Right ventricle myocardium inferior (tissue), 1 donor: ENCODE measurements around the gene CFL2. TPM values are rescaled to one million over a fixed set of nuclear protein-coding genes. Genes with fewer than 3 reads are reported as not detected.
"Not testable (repeated sequence)": the region's sequence is repeated elsewhere in the genome, so short reads cannot be mapped to it uniquely, and the experiment has no call there.

Experiments used
- ATAC-seq: fragments of 200-7000 bp; cut with Tn5 transposase; one replicate; pipeline ENCODE4 v1.9.1; 2020; ENCODE audit warnings: mild to moderate bottlenecking, moderate library complexity
- DNase-seq: peaks from one replicate; pipeline ENCODE4 v3.0.0; 2021; ENCODE audit errors: missing footprints
- intact Hi-C: fragments of 100-400 bp; cut with DNase I; formaldehyde crosslinking; loops from one replicate; pipeline ENCODE4 v1.11.0; 2022
- total RNA-seq: library from RNA; stranded (reverse); fragmentation: NEBNext Ultra II Directional; extraction: Animal tissue kit (Norgen Biotek cat#: 25700); gene quantifications from one replicate; pipeline ENCODE4 v1.2.1, GENCODE V29; 2021
- donor health status: DM: no; HTN: yes; CAD: no; lungs with severe emphysema.

CFL2 gene
- total RNA-seq, 1 donor from 2014 or later, result 547 TPM

DNA sequence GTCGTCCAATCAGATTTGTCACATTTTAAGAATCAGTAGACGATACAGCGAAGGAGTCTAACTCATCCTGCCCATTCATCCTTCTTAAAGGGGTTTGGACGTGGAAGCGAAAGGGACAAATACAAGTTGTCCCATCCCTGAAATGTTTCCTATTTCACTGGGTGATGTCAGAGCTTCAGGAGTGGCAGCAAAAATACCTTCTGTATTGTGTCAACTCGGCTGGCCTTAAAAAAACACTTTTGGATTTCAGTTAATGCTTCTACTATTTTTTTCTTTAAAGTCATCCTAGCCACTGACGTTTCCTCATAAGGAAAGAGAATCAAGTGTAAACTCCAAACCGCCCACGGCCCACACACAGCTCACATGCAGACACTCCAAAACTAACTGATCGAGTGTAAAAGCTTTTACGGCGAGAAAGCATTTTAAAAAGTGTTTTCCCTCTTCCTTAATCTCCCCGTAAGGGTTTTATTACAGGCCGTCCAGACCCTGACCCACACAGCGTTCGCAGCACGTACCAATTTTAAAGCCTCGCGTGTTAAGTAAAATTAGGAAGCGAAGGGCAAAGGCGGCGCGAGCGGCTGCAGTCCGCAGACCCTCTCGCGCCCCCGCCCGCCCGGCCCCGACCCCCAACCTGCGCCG, 593 bp downstream of the CFL2 start:
- DNase-seq (no peak), ATAC-seq (peak; percentile 46)
- intact Hi-C loops, result loop anchor here (2.0 to 5.0 kb wide), 2 partner anchors 85 to 159 kb away; no protein-coding TSS in a partner anchor

DNA sequence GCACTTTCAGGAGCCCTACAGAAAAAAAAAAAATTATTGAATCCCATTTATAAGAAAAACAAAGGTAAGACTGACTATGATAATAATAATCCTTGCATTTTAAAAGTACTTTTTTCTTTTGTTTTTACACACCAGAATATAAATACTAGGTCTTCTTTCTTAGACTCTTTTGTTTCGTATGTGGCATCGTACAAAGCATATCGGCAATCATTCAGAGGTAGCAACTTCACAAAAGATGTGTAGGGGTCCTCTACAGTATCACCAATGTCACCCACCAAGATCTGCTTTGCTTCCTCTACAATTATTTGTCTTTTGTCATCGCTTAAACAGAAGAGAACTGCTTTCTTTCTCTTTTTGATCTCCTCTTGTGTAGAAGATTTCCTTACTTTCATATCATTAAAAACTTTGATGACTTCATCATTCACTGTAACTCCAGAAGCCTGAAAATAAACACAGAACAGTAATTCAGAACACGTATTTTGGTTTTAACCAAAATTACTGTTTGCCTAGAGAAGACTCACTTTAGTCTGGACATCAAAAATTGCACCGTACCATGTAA, 1.2 kb downstream of the CFL2 start:
- intact Hi-C loops, result loop anchor here (5.0 kb wide), 1 partner anchor 159 kb away; no protein-coding TSS in a partner anchor
- no peak for ATAC-seq

DNA sequence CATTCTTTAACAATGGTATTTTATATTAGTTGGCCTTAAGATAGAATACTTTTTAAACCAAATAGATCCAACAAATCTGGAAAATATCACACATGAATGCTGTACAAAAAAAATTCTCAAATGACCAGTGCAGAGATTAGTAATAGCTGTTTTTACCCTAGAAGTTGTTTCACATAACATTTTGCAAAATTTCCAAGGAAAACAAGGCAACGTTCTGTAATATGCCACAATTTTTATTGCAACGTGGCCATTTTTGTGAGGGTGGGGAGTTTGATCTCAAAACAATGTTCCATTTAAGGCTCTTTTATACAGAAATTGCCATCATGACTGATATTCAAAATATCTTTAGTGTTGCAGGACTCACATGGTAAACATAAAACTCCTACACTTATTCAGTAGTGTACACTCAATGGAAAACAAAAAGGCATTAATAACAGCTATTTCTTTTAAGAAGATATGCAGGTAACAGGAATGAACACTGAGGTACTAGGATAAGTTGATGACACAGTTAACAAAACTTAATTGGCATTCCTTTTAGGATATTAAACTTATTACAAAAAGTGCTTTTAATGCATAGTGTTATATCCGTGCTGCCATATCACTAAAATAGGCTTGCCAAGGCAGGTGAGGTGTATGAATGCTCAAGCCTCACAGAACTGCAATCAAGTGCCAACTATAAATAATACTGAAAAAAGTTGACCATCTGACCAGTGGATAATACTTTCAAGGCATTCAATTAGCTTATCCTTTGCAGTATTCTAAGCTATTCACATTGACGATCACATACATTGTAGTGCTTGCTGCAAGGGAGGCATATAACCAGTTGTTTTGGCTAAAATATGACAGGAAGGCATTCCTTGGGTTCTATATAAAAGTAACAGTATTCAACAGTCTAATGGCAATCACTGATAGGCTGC, 2.3 kb downstream of the CFL2 start:
- ATAC-seq, result no peak
- intact Hi-C loops, result loop anchor here (5.0 kb wide), 1 partner anchor 160 kb away; no protein-coding TSS in a partner anchor

More for the DNA sequence above, 1.2 kb downstream of the CFL2 start:
- DNase-seq, result no peak

DNA sequence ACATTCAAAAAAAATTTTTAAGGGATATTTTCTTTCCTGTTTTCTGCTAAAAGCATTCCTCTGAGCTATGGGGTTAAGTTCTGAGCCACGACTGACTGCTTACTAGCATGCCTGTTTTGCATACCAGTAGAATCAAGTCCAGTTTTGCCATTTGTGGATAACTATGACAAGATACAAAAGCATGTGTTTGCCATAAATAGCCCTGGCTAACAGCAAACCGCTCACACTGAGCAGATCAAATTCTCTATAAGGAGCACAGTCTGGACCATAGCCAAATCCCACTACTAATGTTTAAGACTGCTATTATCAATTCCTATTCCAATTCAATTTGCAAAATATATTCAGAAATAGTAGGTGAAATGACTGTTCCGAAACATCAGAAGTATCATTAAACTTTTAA, 3.2 kb downstream of the CFL2 start:
- ATAC-seq, result peak; percentile 25
- no peak for DNase-seq
- intact Hi-C loops, result loop anchor here (5.0 kb wide), 1 partner anchor 161 kb away; no protein-coding TSS in a partner anchor

More for the DNA sequence above, 2.3 kb downstream of the CFL2 start:
- no peak for DNase-seq

DNA sequence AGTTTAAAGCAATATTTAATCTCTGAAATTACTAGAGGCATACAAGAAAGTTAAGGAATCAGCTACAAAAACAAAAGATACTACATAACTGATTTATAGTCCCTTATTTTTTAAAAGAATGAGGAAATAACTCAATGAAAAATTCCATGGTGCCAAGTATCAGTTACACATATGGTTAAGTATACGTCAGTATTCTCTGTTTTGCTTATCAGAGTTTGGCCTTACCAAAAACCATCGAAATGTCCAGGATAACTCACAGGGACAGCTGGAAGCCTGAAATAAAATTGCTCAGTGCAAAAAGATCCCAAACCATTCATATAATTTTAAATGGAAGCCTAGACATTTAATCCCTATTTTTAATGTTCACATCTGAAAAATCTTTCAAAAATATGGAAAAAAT, 3.6 kb downstream of the CFL2 start:
- intact Hi-C loops, result loop anchor here (5.0 kb wide), 1 partner anchor 162 kb away; no protein-coding TSS in a partner anchor
- DNase-seq (no peak), ATAC-seq (no peak)

DNA sequence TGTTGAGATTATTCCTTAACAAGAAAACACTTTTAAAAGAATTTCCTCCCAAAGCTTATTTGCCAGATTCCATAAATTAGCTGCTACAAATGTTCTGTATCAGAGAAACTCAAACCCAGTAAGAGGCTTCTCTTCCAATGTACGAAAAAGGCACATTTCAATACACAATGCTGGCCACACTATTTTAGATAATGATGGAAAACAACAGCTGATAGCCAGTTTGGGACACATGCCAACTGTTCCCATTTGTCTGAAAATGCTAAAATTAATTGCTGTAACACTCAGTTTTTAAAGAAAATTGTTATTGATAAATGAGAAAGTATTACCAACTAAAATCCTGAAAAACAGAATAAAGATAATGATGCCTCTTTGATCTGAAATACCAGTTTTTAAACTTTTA, 4.4 kb downstream of the CFL2 start:
- no peak for ATAC-seq
- intact Hi-C loops, result loop anchor here (5.0 kb wide), 1 partner anchor 162 kb away; no protein-coding TSS in a partner anchor
- no peak for DNase-seq

DNA sequence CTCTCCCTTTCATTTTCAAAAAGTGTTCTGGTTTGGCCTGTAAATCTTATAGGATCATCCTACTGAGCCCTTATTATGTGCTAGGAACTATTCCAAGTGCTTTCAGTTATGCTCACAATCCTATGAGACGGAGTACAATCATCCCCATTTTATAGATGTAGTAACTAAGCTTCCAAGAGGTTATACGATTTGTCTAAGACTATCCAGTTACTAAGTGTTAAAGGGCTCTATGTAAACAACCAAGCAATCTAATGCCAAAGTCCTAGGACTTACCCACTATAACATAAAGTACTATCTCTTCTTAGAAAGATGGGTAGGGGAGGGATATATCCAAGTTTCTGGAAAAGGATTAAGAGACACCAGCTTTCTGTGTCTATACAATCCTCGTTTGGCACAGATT, 6.7 kb downstream of the CFL2 start:
- no peak for ATAC-seq
- intact Hi-C loops, result no loop called here
- no peak for DNase-seq

DNA sequence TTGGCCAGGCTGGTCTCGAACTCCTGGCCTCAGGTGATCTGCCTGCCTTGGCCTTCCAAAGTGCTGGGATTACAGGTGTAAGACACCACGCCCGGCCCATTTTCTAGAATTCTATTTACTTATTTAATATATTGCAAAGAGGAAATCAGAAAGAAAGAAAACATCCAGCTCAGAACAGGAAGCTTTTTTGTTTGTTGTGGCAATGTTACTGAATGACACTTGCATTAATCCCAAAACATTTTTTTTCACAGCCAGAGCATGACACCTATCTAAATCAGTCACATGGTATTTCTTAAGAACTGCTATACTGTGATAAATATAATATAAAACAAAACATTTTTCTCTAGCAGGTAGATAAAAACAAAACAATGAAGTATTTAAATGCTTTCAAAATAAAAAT, 12.6 kb downstream of the CFL2 start:
- intact Hi-C loops, result no loop called here

DNA sequence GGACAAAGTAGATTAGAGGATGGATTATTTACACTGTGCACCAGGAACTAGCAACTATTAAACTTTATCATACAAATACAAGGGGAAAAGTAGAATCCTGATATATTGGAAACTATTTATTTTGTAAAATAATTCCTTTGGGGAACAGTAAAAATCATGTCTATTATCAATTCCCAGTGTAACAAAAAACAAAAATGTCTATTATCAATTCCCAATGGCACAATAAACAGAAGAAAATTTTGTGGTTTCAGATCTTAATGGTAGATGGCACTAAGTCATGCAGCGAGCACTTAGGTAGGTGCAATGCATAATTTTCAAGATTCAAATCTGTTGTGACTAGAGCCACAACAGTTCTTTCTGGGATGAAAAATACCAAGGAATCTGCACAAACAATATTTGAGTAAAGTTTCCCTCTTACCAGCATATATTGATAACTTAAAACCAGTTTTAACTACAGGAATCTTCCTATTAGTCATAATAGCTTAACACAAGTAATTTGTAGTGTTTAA, 13.7 kb downstream of the CFL2 start:
- intact Hi-C loops, result no loop called here
- no peak for ATAC-seq

More for the DNA sequence above, 12.6 kb downstream of the CFL2 start:
- no peak for DNase-seq
- no peak for ATAC-seq

DNA sequence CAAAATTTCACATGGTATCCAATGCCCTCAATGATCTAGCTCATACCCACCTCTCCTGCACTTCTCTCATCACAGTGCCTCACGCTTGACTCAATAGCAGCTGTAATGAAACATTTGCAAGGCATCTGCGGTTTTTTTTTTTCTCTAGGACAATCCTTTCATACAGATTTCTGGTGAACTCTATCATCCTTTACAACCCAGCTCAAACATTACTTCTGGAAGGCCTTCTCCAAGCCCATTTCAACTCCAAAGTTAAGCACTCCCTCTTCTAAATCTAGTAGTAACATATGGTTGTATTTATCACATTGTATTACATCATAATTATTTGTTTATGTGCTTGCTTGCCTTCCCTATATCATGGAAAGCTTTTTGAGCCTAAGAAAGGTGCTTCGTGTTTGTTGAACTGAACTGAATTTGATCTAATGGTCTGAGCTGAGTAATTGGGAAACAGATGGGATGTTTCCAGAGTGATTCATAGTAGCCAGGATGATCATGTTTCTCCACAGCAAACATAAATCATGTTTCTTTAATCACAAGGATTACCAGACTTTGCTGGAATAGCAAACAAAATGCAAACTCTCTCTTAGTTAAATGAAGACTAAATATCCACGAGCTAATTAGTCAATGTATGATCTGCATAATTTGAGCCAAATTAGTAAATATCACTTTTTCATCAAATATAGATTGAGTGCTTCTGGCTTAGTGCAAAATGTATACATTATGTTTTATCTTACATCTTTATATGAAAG, 14.3 kb downstream of the CFL2 start:
- intact Hi-C loops, result no loop called here
- ATAC-seq (no peak), DNase-seq (no peak)

More for the DNA sequence above, 13.7 kb downstream of the CFL2 start:
- DNase-seq, result no peak

DNA sequence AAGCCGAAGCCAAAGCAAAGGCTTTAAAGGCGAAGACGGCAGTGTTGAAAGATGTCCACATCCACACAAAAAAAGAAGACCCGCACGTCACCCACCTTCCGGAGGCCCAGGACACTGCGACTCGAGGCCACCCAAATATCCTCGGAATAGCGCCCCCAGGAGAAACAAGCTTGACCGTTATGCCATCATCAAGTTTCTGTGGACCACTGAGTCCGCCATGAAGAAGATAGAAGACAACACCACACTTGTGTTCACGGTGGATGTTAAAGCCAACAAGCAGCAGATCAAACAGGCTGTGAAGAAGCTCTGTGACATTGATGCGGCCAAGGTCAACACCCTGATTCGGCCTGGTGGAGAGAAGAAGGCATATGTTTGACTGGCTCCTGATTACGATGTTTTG, 20.2 kb downstream of the CFL2 start:
- DNase-seq, intact Hi-C loops, ATAC-seq: not testable (repeated sequence)

DNA sequence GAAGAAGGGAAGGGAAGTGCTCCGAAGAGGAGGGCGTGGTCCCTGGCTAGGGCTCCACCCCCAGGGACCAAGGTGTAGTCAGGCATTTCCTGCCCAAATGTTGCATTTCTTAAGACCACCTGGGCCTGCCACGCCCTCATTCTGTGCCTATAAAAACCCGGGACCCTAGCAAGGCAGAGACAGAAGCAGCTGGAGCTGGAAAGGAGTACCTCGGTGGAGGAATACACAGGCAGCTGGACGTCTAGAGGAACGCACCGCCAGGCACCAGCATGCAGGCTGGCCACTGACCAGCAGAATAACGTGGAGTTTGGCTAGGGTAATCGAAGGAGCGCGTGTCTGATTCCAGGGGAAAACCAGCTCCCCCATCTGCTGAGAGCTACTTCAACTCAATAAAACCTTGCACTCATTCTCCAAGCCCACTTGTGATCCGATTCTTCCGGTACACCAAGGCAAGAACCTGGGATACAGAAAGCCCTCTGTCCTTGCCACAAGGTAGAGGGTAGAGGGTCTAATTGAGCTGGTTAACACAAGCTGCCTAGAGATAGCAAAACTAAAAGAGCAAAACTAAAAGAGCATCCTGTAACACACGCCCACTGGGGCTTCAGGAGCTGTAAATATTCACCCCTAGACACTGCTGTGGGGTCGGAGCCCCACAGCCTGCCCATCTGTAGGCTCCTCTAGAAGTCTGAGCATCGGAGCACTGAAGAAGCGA, 21.0 kb downstream of the CFL2 start:
- no peak for DNase-seq
- intact Hi-C loops, result no loop called here
- ATAC-seq, result peak; percentile 77

DNA sequence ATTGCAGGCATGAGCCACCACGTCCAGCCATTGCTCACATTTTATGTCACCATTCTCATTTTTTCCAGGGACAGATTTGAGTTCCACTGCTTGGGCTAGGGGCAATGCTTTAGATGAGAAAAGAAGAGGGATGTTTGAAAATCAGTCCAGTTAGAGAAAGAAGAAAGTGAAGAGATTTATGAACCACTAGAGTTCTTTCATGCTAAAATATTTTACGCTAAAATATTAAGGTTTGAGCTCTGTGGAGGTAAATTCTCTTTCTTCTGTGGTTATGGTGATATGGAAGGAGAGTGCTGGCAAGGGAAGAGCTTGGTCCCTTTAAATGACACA, 21.5 kb downstream of the CFL2 start:
- intact Hi-C loops, result no loop called here
- ATAC-seq (no peak), DNase-seq (no peak)

DNA sequence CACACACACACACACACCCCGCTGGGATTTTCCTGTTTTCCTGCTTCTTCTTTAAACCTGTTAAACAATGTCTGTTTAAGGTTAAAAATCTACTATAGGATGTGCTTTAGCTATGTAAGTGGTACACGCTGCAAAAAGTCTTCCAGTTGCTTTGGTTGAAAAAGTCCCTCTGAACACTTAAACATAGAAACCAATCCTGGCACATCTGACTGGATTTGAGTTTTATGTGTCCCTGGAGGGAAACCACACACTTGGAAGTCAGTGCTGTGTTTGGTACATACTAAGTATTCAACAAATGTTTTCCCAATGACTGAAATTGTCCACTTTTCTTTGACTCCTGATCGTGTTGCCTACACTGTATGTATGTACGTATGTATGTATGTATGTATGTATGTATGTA, 22.0 kb downstream of the CFL2 start:
- ATAC-seq, result no peak
- no peak for DNase-seq
- intact Hi-C loops, result no loop called here

DNA sequence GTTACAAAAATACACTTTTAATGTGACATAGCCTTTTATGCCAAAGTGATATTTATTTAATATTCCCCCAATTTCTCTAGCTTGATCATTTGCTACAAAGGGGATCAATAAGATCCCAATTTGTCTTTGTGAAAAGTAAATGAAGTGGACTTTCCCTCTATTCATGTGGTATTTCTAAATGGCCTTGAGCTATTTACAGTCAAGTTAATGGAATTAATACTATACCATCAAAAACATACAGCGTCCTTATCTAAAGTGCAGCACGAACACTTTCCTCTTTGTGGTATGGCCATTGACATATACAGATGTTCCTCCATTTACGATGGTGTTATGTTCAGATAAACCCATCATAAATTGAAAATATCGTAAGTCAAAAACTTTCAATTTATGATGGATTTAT, 23.2 kb downstream of the CFL2 start:
- ATAC-seq, result no peak
- intact Hi-C loops, result no loop called here
- no peak for DNase-seq

DNA sequence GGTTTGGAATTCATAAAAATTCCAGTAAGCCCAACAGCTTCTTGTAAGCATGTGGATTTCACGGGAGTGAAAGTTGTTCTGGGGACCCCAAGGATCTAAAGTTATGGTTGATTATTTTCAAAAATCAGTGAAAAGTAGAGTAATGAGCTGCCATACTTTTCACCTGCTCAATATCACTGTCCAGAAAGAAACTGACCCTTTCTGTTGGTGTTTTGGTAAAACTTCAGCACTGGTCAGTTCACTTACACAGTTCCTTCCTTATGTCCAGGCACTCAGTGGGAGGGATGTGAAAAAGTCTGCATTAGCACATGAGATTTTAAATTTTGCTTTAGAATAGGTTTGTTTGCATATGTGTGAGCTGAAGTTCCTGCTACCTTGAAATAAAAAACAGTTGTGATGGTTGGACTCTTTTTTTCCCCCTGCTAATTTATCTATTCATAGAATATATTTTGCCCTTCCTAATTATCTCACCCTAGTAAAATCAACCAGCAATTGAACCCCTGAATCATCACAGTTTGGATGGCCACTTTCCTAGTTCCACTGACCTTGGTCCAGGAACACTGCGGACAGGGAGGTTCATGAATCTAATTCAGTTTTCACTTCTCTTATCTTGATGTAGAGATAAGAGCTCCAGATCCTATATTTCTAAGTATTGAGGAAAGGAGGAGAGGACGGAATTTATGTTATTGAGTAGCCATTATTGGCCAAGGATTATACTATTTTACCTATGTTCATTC, 25.8 kb downstream of the CFL2 start:
- intact Hi-C loops, result no loop called here
- no peak for ATAC-seq
- DNase-seq, result no peak

DNA sequence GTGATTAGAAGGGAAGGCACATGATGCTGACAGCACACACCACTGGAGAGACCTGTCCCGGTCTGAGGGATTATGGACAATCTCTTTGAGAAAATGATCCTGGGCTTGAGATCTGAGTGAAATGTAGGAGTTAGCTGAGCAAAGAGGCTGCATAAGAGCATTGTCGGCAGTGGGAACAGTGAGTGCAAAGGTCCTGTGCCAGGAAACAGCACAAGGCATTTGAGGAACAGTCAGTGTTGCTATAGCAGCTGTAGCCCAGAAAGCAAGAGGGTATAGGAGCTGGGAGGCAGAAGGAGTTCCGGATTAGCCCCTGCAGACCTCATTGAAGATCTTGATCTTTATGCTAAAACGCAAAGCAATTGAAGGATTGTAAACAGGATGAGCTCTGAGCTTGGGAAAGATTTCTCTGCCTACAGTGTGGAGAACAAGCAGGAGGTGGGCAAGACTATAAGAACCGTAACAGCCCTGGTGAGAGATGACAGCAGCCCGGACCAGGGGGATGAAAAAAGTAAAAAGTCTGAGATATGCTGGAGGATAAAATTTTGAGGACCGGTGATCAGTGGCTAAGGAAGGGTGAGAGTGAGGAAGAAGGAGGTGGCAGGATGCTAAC, 28.5 kb downstream of the CFL2 start:
- intact Hi-C loops, result no loop called here
- no peak for DNase-seq

More for the DNA sequence above, 28.5 kb downstream of the CFL2 start:
- ATAC-seq, result no peak
